ENCODE measurements around the gene HOXB1.

Gene HOXB1

DNA sequence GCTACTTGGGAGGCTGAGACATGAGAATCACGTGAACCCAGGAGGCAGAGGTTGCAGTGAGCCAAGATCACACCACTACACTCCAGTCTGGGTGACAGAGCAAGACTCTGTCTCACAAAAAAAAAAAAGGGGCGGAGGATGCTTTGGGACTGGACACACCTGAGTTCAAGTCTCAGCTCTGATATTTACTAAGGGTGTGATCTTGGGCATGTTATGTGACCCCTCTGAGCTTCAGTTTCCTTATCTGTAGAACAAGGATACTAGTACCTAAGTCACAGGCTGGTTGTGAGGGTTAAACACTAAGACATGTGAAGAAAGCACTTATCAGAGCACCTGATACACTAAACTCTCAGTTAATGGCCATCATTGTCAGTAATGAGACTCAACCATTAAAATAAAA lies 25.9 kb downstream of the HOXB1 start:
- no peak overlapping the region for H3K4me3 ChIP-seq (ENCODE audit: low read depth, low read length)
- in situ Hi-C loops (cut with HindIII; ENCODE audit: low sequenced_read_pairs) = no loop called here
- no peak for DNase-seq (ENCODE audit: low read depth)
- TF ChIP-seq, protein P1, sequence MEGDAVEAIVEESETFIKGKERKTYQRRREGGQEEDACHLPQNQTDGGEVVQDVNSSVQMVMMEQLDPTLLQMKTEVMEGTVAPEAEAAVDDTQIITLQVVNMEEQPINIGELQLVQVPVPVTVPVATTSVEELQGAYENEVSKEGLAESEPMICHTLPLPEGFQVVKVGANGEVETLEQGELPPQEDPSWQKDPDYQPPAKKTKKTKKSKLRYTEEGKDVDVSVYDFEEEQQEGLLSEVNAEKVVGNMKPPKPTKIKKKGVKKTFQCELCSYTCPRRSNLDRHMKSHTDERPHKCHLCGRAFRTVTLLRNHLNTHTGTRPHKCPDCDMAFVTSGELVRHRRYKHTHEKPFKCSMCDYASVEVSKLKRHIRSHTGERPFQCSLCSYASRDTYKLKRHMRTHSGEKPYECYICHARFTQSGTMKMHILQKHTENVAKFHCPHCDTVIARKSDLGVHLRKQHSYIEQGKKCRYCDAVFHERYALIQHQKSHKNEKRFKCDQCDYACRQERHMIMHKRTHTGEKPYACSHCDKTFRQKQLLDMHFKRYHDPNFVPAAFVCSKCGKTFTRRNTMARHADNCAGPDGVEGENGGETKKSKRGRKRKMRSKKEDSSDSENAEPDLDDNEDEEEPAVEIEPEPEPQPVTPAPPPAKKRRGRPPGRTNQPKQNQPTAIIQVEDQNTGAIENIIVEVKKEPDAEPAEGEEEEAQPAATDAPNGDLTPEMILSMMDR (IDR thresholded peaks at IDR 0.05; ENCODE audit: low read depth, low read length, missing control alignments) = no peak

DNA sequence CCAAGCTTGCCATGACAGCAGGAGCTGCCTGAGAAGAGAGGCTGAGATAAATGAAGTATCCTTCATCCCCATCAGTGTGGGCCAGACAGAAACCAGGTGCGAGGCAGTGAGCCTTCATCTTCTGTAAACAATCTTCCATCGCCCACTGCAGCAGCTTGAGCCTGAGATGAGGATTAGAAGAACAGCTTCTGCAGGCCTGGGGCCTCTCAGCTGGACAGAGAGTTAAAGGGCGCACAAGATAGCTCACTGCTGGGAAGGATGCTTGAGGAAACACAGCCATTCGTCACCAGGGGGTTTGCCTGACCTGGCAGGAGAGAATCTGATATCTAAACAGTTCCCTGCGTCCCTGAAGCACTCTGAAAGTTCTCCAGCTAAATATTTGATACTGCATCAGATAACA lies 27.1 kb downstream of the HOXB1 start:
- TF ChIP-seq, protein P1 (IDR thresholded peaks at IDR 0.05; ENCODE audit: low read depth, low read length, missing control alignments) = no peak
- no peak overlapping the region for H3K4me3 ChIP-seq (ENCODE audit: low read depth, low read length)
- in situ Hi-C loops (cut with HindIII; ENCODE audit: low sequenced_read_pairs) = no loop called here
- DNase-seq (ENCODE audit: low read depth) = no peak

DNA sequence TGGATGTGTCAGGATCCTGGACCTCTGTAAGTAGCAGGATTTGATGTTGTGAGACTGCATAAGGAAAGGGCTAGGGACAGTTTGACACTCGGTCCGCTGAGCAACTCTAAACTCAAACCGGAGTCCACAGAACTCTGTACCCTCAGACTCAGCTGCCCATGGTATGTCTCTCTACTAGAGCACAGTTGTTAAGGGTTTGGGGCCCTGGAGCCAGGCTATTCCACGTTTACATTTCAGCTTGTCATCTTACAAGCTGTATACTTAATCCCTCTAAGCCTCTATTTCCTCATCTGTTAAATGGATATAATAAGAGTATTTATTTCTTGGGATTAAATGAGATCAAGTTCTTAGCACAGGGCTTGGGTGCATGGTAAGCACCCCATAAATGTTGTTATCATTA lies 27.9 kb downstream of the HOXB1 start:
- no peak overlapping the region for H3K4me3 ChIP-seq (ENCODE audit: low read depth, low read length)
- in situ Hi-C loops (cut with HindIII; ENCODE audit: low sequenced_read_pairs) = no loop called here
- TF ChIP-seq, protein P1 (IDR thresholded peaks at IDR 0.05; ENCODE audit: low read depth, low read length, missing control alignments) = no peak
- DNase-seq (ENCODE audit: low read depth) = no peak

DNA sequence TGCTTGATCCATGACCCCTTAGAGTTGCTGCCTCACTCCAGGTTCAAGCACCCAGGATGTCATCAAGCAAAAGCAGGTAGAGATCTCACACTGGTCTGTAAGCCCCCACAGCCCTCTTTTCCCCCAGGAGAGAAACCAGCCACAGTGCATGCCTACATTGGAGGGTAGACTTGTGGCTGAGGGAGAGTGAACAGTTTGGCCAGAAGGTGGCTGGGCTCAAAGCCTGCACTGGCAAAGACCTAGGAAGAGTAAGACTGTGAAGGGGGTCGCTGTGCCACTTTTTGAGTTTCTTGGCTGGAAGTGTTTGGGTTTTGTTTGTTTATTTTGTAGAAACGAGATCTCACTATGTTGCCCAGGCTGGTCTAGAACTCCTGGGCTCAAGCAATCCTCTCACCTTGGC lies 28.5 kb downstream of the HOXB1 start:
- TF ChIP-seq, protein P1 (IDR thresholded peaks at IDR 0.05; ENCODE audit: low read depth, low read length, missing control alignments) = no peak
- in situ Hi-C loops (cut with HindIII; ENCODE audit: low sequenced_read_pairs) = no loop called here
- H3K4me3 ChIP-seq (ENCODE audit: low read depth, low read length) = no peak overlapping the region
- DNase-seq (ENCODE audit: low read depth) = no peak

DNA sequence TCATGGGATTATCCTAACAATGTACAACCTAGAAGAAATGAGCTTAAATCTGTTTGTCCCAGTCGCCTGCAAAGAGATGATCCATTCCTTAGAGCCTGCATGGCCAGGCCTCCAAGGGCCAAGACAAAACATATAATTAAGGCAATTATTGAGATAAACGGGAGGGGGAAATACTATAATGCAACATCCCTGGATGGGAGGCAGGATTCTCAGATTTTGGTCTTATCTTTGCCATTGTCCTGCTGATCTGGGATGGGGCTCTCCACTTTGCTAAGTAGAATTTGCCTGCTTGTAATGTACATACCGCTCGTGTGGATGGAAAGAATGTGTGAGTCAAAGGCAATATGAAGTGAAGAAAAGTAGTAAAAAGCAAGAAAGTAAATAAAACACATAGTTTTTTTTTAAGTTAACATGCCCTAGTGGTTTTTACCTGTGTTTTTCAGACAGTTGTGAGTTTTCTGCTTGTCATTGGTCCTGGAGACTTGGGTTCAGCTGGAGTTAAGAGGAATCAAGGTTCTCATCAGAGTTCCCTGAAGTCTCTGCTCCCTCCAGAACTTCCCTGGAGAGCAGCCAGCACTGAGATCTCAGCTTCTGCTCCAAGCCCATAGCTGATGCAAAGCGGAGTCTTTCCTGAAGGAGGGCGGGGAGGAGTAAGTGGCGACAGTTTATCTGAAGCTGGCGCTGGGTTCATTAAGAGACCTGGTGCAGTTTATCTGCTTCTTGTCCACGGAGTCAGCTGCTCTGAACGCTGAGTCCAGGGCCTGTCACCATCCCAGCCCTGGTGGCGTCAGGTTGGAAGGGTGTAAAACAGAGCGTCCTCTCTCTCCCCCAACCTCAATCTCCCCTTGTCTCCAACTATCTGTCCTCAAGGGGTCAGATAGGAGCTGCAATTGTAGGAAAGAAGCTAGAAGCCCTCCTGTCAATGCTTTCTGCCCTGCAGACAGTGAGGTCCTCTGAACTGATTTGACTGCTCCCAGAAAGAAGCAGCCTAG lies 30.1 kb downstream of the HOXB1 start:
- TF ChIP-seq, protein P1 (IDR thresholded peaks at IDR 0.05; ENCODE audit: low read depth, low read length, missing control alignments) = peak; percentile 14
- no peak for DNase-seq (ENCODE audit: low read depth)
- in situ Hi-C loops (cut with HindIII; ENCODE audit: low sequenced_read_pairs) = no loop called here
- H3K4me3 ChIP-seq (ENCODE audit: low read depth, low read length) = no peak overlapping the region

DNA sequence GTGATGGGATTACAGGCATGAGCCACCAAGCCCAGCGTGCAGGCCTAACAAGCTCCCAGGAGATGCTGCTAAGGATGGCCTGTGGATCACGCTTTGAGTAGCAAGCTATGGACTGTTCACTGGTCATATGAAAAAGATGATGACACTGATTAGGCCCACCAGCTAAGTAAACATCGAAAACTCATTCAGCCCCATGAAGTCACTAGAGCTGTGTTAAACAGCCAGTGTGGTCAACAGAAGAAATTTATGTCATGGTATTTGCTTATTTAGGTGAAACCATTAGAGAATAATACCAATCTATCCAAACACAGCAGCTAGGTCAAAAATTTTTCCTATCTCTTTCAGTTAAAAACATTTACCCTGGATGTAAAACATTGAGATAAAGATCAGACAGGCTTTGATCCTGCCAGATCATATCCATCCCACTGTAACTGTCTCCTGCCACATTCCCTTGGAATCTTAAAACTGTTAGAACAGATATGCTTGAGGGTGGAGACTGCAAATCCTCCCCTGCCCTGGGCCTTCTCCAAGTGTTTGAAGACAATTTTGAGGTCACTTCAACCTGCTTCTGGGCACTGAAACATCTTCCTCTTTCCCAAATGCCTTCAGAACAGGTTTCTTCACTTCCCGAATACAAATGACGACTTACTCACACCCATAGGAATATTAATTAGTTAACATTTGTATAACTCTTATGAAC lies 30.9 kb downstream of the HOXB1 start:
- H3K4me3 ChIP-seq (ENCODE audit: low read depth, low read length) = no peak overlapping the region
- DNase-seq (ENCODE audit: low read depth) = no peak
- in situ Hi-C loops (cut with HindIII; ENCODE audit: low sequenced_read_pairs) = no loop called here
- TF ChIP-seq, protein P1 (IDR thresholded peaks at IDR 0.05; ENCODE audit: low read depth, low read length, missing control alignments) = no peak
